SK-N-SH (cell line): ENCODE data around the gene PDXDC1.
"Not testable (repeated sequence)": the region's sequence is repeated elsewhere in the genome, so short reads cannot be mapped to it uniquely, and the experiment has no call there.

ENCODE experiments used
- CTCF ChIP-seq: fragments of 200-600 bp; sonication (generic); IDR thresholded peaks from 2 replicates; pipeline ENCODE4 v1.6.1; 2017; ENCODE audit warnings: antibody characterized with exemption, mild to moderate bottlenecking, moderate library complexity
- TCF12 ChIP-seq: IDR thresholded peaks from 2 replicates; pipeline ENCODE4 v1.4.0; 2012
- YY1 ChIP-seq: IDR thresholded peaks from 2 replicates; pipeline ENCODE4 v1.4.0; 2012; ENCODE audit warnings: low read depth, mild to moderate bottlenecking

- not testable (repeated sequence) for TF ChIP-seq CTCF, YY1, TCF12
These were observed 18.7 kb downstream of the PDXDC1 start for GRCh38 chr16:14993277-14994151.
